GM23338 (cell line): ENCODE results near the gene KCNQ5. TPM values are rescaled to one million over a fixed set of nuclear protein-coding genes. Genes with fewer than 3 reads are reported as not detected.

Source experiments
- ATAC-seq: fragments of 200-7000 bp; cut with Tn5 transposase; 3 replicates; pipeline ENCODE4 v1.9.1; 2020
- DNase-seq: peaks from one replicate; pipeline ENCODE4 v3.0.0-alpha.2; 2015; ENCODE audit warnings: low spot score
- H2AFZ ChIP-seq: fragments of 200-600 bp; sonication (generic); 2 replicates; pipeline ENCODE4 v1.8.0; 2016; ENCODE audit warnings: antibody characterized with exemption, mild to moderate bottlenecking, moderate library complexity
- H3F3A ChIP-seq: fragments of 200-600 bp; sonication (generic); replicated peaks from 2 replicates; pipeline ENCODE4 v1.8.0; 2017; ENCODE audit warnings: antibody characterized with exemption, mixed run types, low read depth
- H3K27ac ChIP-seq: fragments of 200-600 bp; sonication (generic); 2 replicates; pipeline ENCODE4 v1.6.1; 2016; ENCODE audit warnings: low read depth
- H3K27me3 ChIP-seq: fragments of 200-600 bp; sonication (generic); 2 replicates; pipeline ENCODE4 v1.8.0; 2016; ENCODE audit warnings: mild to moderate bottlenecking, mixed run types, moderate library complexity; ENCODE audit not compliant: insufficient read depth
- H3K36me3 ChIP-seq: fragments of 200-600 bp; sonication (generic); 2 replicates; pipeline ENCODE4 v1.8.0; 2016; ENCODE audit warnings: mild to moderate bottlenecking; ENCODE audit not compliant: insufficient read depth
- H3K4me1 ChIP-seq: fragments of 200-600 bp; sonication (generic); 2 replicates; pipeline ENCODE4 v1.8.0; 2016; ENCODE audit warnings: mild to moderate bottlenecking, moderate library complexity; ENCODE audit not compliant: insufficient read depth
- H3K4me2 ChIP-seq: fragments of 200-600 bp; sonication (generic); 2 replicates; pipeline ENCODE4 v1.7.1; 2017; ENCODE audit warnings: mixed run types
- H3K4me3 ChIP-seq: fragments of 200-600 bp; sonication (generic); 2 replicates; pipeline ENCODE4 v1.6.1; 2016; ENCODE audit warnings: mixed run types
- H3K79me2 ChIP-seq: fragments of 200-600 bp; sonication (generic); replicated peaks from 2 replicates; pipeline ENCODE4 v1.8.0; 2017; ENCODE audit warnings: mild to moderate bottlenecking; ENCODE audit not compliant: insufficient read depth
- H3K9me2 ChIP-seq: fragments of 200-600 bp; sonication (generic); 2 replicates; pipeline ENCODE4 v1.8.0; 2017; ENCODE audit not compliant: insufficient read depth
- H4K20me1 ChIP-seq: fragments of 200-600 bp; sonication (generic); replicated peaks from 2 replicates; pipeline ENCODE4 v1.8.0; 2017; ENCODE audit warnings: mild to moderate bottlenecking; ENCODE audit not compliant: insufficient read depth
- H3K27ac Mint-ChIP-seq: 2 replicates; pipeline ENCODE4 v1.8.0; 2020; ENCODE audit warnings: inconsistent platforms, mild to moderate bottlenecking, moderate library complexity, mixed read lengths
- H3K27me3 Mint-ChIP-seq: 3 replicates; pipeline ENCODE4 v1.8.0; 2022; ENCODE audit warnings: low read depth, mild to moderate bottlenecking, moderate library complexity, mixed read lengths, inconsistent platforms; ENCODE audit not compliant: insufficient read depth, poor library complexity
- H3K36me3 Mint-ChIP-seq: 3 replicates; pipeline ENCODE4 v1.8.0; 2021; ENCODE audit warnings: low read depth, mild to moderate bottlenecking, inconsistent platforms, moderate library complexity, mixed read lengths
- H3K4me1 Mint-ChIP-seq: 3 replicates; pipeline ENCODE4 v1.8.0; 2020; ENCODE audit warnings: mild to moderate bottlenecking, inconsistent platforms, mixed read lengths
- H3K4me3 Mint-ChIP-seq: 3 replicates; pipeline ENCODE4 v1.8.0; 2021; ENCODE audit warnings: moderate library complexity, mild to moderate bottlenecking, inconsistent platforms, mixed read lengths
- H3K9me3 Mint-ChIP-seq: 3 replicates; pipeline ENCODE4 v1.8.0; 2020; ENCODE audit warnings: moderate library complexity, mild to moderate bottlenecking, inconsistent platforms, mixed read lengths
- CREB1 ChIP-seq: fragments of 250-450 bp; sonication (Bioruptor Pico); IDR thresholded peaks from 2 replicates; pipeline ENCODE4 v1.5.0; 2020; ENCODE audit warnings: low read depth, mild to moderate bottlenecking, moderate library complexity
- EZH2 ChIP-seq: fragments of 200-600 bp; sonication (generic); IDR thresholded peaks from one replicate; pipeline ENCODE4 v1.8.0; 2017; ENCODE audit warnings: antibody characterized with exemption, mild to moderate bottlenecking, low read depth; ENCODE audit not compliant: unreplicated experiment
- EZH2phosphoT487 ChIP-seq: fragments of 200-600 bp; sonication (generic); IDR thresholded peaks from one replicate; pipeline ENCODE4 v1.8.1; 2018; ENCODE audit warnings: antibody characterized with exemption; ENCODE audit not compliant: unreplicated experiment
- JUNB ChIP-seq: IDR thresholded peaks from one replicate; pipeline ENCODE4 v1.6.1; 2016; ENCODE audit warnings: antibody characterized with exemption; ENCODE audit not compliant: unreplicated experiment
- NANOG ChIP-seq: IDR thresholded peaks from 2 replicates; pipeline ENCODE4 v1.6.1; 2016; ENCODE audit warnings: antibody characterized with exemption, borderline replicate concordance
- STAT1 ChIP-seq: IDR thresholded peaks from one replicate; pipeline ENCODE4 v1.6.1; 2016; ENCODE audit warnings: antibody characterized with exemption; ENCODE audit not compliant: unreplicated experiment
- ZNF331 ChIP-seq: fragments of 250-450 bp; sonication (Bioruptor Pico); IDR thresholded peaks from 2 replicates; pipeline ENCODE4 v1.5.0; 2020; ENCODE audit warnings: low read depth, mild to moderate bottlenecking, moderate library complexity
- polyA plus RNA-seq: library from polyadenylated mRNA; unstranded; fragments of >200 nt; fragmentation: Nextera tagmentation; extraction: Ambion mirVana; gene quantifications from 2 replicates; pipeline ENCODE4 v1.2.1, GENCODE V29; 2016
- total RNA-seq: library from RNA; depleted of rRNA; stranded (reverse); fragments of >200 nt; shearing (Covaris generic); gene quantifications from 2 replicates; pipeline ENCODE4 v1.2.3, GENCODE V29; 2014
- TF ChIP-seq, protein P1 (sequence below): IDR thresholded peaks from 2 replicates; pipeline ENCODE4 v1.6.1; 2016; ENCODE audit warnings: antibody characterized with exemption
- TF ChIP-seq, protein P2 (sequence below), 2 experiments: fragments of 200-600 bp in 1 of 2; sonication (generic) in 1 of 2; conservative IDR thresholded peaks; 2 replicates each; pipeline versions ENCODE4 v1.5.1 to v1.6.1; 2016 to 2017; ENCODE audit warnings: antibody characterized with exemption in 2 of 2, low read depth in 2 of 2, mild to moderate bottlenecking in 2 of 2, moderate library complexity in 1 of 2
- TF ChIP-seq, protein P3 (sequence below): IDR thresholded peaks from one replicate; pipeline ENCODE4 v1.6.1; 2018; ENCODE audit warnings: antibody characterized with exemption; ENCODE audit not compliant: unreplicated experiment

KCNQ5 gene
- total and polyA plus RNA-seq, 2 experiments from 2014 or later = 0.68 to 0.87 TPM

DNA sequence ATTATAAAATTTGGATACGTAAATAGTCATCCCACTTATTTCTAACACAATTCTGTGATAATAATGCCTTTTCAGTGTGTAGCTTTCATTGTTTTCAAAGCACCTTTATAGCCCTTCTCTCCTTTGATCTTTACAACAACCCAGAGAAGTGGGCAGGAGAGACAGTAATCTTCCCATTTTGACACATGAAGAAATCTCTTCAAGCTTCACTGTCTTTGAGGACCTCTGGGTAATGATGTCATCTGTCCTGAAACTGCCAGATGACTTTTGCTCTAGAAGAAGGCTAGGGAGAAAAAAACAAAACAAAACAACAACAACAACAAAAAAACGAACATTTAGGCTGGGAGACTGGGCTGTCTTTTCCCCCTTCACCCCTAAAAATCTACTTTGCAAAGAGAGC lies 203.0 kb downstream of the KCNQ5 start (continued):
- TF ChIP-seq, protein P1, sequence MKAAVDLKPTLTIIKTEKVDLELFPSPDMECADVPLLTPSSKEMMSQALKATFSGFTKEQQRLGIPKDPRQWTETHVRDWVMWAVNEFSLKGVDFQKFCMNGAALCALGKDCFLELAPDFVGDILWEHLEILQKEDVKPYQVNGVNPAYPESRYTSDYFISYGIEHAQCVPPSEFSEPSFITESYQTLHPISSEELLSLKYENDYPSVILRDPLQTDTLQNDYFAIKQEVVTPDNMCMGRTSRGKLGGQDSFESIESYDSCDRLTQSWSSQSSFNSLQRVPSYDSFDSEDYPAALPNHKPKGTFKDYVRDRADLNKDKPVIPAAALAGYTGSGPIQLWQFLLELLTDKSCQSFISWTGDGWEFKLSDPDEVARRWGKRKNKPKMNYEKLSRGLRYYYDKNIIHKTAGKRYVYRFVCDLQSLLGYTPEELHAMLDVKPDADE = no peak
- TF ChIP-seq STAT1 = no peak
- TF ChIP-seq, protein P2, sequence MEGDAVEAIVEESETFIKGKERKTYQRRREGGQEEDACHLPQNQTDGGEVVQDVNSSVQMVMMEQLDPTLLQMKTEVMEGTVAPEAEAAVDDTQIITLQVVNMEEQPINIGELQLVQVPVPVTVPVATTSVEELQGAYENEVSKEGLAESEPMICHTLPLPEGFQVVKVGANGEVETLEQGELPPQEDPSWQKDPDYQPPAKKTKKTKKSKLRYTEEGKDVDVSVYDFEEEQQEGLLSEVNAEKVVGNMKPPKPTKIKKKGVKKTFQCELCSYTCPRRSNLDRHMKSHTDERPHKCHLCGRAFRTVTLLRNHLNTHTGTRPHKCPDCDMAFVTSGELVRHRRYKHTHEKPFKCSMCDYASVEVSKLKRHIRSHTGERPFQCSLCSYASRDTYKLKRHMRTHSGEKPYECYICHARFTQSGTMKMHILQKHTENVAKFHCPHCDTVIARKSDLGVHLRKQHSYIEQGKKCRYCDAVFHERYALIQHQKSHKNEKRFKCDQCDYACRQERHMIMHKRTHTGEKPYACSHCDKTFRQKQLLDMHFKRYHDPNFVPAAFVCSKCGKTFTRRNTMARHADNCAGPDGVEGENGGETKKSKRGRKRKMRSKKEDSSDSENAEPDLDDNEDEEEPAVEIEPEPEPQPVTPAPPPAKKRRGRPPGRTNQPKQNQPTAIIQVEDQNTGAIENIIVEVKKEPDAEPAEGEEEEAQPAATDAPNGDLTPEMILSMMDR (conservative IDR thresholded peaks at IDR 0.05; ENCODE audit: low read depth in 2 of 2) = no peak
- no peak for TF ChIP-seq ZNF331
- no peak for TF ChIP-seq EZH2phosphoT487

DNA sequence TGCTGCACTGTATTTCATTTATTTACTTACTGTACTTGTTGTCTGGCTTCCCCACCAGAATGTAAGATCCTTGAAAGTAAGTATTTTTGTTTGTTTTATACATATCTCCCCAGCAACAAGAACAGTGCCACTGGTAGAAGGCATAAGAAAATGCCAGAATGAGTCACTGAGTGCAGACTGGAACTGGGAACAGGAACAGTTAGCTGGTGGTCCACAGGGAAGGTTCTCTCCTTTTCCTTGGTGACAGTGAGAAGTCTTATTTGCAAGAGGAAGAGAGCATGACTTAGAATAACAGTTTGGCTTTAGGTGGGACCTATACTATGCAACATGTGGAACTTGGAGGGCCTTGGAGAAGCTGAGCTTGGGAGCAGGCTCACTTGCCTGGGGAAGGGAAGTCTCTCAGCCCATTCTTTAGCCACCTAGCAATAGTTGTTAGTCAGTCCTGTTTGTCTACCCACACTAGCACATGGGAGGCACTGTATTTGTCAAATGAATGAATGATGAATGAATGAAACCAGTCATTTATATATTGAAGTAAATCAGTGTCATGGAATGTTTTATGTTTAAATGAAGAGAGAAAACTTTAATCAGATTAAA lies 203.5 kb downstream of the KCNQ5 start:
- Histone ChIP-seq H4K20me1 (no peaks in the 10 kb centered on the region), H3K27me3 (no peaks in the 10 kb centered on the region), H3F3A (no peaks in the 10 kb centered on the region), H3K27ac (no peak overlapping the region), H2AFZ (no peak overlapping the region), H3K36me3 (no peaks in the 10 kb centered on the region), H3K4me1 (no peaks in the 10 kb centered on the region), H3K79me2 (no peaks in the 10 kb centered on the region), H3K4me3 (no peak overlapping the region), H3K9me2 (no peaks in the 10 kb centered on the region), H3K4me2 (no peak overlapping the region)
- Mint-ChIP-seq H3K4me3 (no peak overlapping the region), H3K36me3 (peaks cover 5% of the 10 kb centered on the region; the same call in 1 of the 3 replicates), H3K27ac (no peak overlapping the region), H3K9me3 (0 out of 3 replicates have a peak, but pooled peaks cover 3% of the 10 kb centered on the region), H3K27me3 (no peaks in the 10 kb centered on the region), H3K4me1 (peaks cover 8% of the 10 kb centered on the region; the same call in 2 of the 3 replicates)
- no peak for ATAC-seq
- DNase-seq = no peak
- TF ChIP-seq JUNB = no peak

DNA sequence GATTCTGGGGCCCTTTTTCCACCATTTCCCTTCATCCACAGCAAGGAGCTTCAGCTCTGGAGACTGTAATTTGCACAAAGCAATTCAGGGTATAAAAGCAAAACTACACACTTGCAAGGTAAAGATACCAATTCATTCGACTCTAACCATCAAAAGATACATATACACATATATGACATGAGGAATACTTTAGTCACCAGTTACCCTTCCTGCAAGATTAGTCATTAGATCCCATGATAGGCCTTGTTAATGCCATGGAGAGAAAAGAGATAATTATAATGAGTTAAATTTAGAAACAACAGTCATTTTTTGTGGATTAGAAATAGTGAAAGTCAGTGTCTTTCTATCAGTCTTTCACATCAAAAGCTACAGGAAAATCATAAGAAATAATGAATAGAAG lies 204.2 kb downstream of the KCNQ5 start:
- no peaks in the 10 kb centered on the region for H3K4me1 ChIP-seq
- H3K27me3 ChIP-seq = no peaks in the 10 kb centered on the region
- no peaks in the 10 kb centered on the region for H3K27me3 Mint-ChIP-seq
- no peak overlapping the region for H3K27ac Mint-ChIP-seq
- H3K4me3 ChIP-seq = no peak overlapping the region
- no peak overlapping the region for H3K4me3 Mint-ChIP-seq
- H2AFZ ChIP-seq = no peak overlapping the region
- DNase-seq = no peak
- H3F3A ChIP-seq = no peaks in the 10 kb centered on the region
- peaks cover 8% of the 10 kb centered on the region; the same call in 2 of the 3 replicates for H3K4me1 Mint-ChIP-seq
- no peak overlapping the region for H3K4me2 ChIP-seq
- H3K36me3 ChIP-seq = no peaks in the 10 kb centered on the region
- no peaks in the 10 kb centered on the region for H3K9me2 ChIP-seq
- H3K79me2 ChIP-seq = no peaks in the 10 kb centered on the region
- no peak overlapping the region for H3K27ac ChIP-seq
- ATAC-seq = no peak
- H4K20me1 ChIP-seq = no peaks in the 10 kb centered on the region
- peaks cover 5% of the 10 kb centered on the region; the same call in 1 of the 3 replicates for H3K36me3 Mint-ChIP-seq
- peaks cover 8% of the 10 kb centered on the region; the same call in 2 of the 3 replicates for H3K9me3 Mint-ChIP-seq
- TF ChIP-seq EZH2 (no peak), STAT1 (no peak), NANOG (no peak), ZNF331 (no peak), EZH2phosphoT487 (no peak), CREB1 (CRISPR knock-in tag) (no peak)
- TF ChIP-seq, protein P3, sequence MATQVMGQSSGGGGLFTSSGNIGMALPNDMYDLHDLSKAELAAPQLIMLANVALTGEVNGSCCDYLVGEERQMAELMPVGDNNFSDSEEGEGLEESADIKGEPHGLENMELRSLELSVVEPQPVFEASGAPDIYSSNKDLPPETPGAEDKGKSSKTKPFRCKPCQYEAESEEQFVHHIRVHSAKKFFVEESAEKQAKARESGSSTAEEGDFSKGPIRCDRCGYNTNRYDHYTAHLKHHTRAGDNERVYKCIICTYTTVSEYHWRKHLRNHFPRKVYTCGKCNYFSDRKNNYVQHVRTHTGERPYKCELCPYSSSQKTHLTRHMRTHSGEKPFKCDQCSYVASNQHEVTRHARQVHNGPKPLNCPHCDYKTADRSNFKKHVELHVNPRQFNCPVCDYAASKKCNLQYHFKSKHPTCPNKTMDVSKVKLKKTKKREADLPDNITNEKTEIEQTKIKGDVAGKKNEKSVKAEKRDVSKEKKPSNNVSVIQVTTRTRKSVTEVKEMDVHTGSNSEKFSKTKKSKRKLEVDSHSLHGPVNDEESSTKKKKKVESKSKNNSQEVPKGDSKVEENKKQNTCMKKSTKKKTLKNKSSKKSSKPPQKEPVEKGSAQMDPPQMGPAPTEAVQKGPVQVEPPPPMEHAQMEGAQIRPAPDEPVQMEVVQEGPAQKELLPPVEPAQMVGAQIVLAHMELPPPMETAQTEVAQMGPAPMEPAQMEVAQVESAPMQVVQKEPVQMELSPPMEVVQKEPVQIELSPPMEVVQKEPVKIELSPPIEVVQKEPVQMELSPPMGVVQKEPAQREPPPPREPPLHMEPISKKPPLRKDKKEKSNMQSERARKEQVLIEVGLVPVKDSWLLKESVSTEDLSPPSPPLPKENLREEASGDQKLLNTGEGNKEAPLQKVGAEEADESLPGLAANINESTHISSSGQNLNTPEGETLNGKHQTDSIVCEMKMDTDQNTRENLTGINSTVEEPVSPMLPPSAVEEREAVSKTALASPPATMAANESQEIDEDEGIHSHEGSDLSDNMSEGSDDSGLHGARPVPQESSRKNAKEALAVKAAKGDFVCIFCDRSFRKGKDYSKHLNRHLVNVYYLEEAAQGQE = no peak
- TF ChIP-seq, protein P2 (conservative IDR thresholded peaks at IDR 0.05; ENCODE audit: low read depth in 2 of 2) = no peak
- TF ChIP-seq, protein P1 = no peak
